ENCODE results near the gene FCRL2. TPM values are rescaled to one million over a fixed set of nuclear protein-coding genes. Genes with fewer than 3 reads are reported as not detected.

The FCRL2 gene
- total RNA-seq, 2 donors from 2014 or later = not detected

DNA sequence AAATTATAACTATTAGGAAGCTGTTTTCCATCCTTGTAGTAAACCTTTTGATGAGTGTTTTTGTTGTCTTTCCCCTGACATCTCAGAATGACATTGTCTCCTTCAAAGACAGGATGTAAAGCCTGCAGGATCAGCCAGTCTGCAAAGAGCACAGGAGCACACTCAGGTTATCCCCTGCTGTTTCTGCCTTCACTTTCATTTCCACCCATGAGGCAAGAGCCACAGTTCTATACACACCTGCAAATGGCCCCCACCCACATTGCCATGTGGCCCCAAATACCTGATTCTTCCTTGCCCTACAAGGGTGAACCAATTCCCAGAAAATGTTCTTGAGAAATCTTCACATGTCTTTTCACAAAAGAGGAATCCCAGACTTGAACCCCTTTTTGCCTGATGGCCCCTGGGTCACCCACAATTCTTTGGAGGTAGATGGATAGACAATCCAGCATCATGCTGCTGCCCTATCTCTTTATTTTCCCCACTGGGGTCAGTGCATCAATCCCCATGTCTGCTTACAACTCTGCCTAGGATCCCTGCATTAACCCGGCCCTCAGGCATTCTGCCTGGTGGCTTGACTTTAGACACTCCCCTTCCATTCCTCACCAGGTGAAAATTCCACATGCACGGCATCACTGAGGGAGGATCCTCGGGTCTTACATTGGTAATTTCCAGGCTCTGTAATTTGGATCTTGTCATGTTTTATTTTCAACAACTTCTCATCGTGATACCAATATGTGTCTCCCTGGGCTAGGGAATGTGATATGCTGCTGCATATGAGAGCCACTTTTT lies 79.0 kb downstream of the FCRL2 start:
- H3K4me1 Mint-ChIP-seq (ENCODE audit: low read depth) = no peaks in the 10 kb centered on the region
- H3K27me3 Mint-ChIP-seq (ENCODE audit: low read depth) = no peaks in the 10 kb centered on the region
- peak in 1 of 2 donors; percentile 27 for ATAC-seq (replicated peaks in 1 of 2)
- peak overlapping the region in 1 of 2 donors; percentile 9 for H3K4me3 Mint-ChIP-seq
- peak overlapping the region; percentile 64 for H3K27ac Mint-ChIP-seq
- no peaks in the 10 kb centered on the region for H3K36me3 Mint-ChIP-seq (ENCODE audit: insufficient read depth in 2 of 2)
- no peaks in the 10 kb centered on the region for H3K9me3 Mint-ChIP-seq
- no peak for DNase-seq

DNA sequence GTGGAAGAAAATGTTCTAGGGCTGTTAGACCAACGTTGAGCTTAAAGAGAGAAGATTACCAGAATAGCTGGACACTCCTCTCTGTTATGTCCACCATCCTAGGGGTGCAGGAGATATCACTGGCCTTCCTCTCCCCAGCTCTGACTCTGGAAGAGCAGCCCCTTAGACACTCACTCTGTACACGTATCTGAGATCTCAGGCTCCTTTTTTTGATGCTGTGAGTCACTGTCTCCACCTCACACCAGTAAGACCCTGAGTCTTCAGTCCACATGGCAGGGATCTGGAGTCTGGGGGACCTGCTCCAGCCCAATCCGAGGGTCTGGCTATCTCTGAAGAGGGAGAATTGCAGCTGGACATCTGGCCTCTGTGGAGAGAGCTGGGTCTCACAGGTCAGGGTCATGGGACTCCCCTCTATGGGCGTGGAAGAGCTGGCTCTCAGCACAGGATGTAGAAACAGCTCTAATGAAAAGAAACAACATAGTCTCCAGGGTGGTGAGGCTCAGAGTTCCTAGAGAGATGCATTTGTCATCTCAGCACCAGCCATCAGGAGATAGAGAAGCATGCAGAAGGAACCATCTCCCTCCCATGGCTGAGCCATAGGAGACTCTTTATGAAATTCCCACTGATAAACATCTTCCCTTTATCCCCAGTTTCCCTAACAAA lies 79.8 kb downstream of the FCRL2 start:
- peak overlapping the region in 1 of 2 donors; percentile 13 for H3K4me3 Mint-ChIP-seq
- DNase-seq = no peak
- ATAC-seq (replicated peaks in 1 of 2) = peak in 1 of 2 donors; percentile 41
- H3K9me3 Mint-ChIP-seq = no peaks in the 10 kb centered on the region
- peak overlapping the region; percentile 12 for H3K27ac Mint-ChIP-seq
- H3K27me3 Mint-ChIP-seq (ENCODE audit: low read depth) = no peaks in the 10 kb centered on the region
- H3K36me3 Mint-ChIP-seq (ENCODE audit: insufficient read depth in 2 of 2) = no peaks in the 10 kb centered on the region
- no peaks in the 10 kb centered on the region for H3K4me1 Mint-ChIP-seq (ENCODE audit: low read depth)

Other genes with a start within 250 kb of the FCRL2 start
- under 1 TPM in 1 of 2 donors, not detected in 1; 0.09 TPM for gene FCRL5, start 224.6 kb downstream of the FCRL2 start, total RNA-seq
- gene FCRL4, start 179.0 kb downstream of the FCRL2 start, total RNA-seq = not detected
- gene FCRL3, start 76.4 kb downstream of the FCRL2 start, total RNA-seq = 1 to 10 TPM in 1 of 2 donors, under 1 TPM in 1; 0.96 to 3.9 TPM
- under 1 TPM in 1 of 2 donors, not detected in 1; 0.25 TPM for gene FCRL1, start 43.0 kb upstream of the FCRL2 start, total RNA-seq
- not detected for gene CD5L, start 64.7 kb upstream of the FCRL2 start, total RNA-seq
- gene KIRREL1, start 216.5 kb upstream of the FCRL2 start, total RNA-seq = not detected

Measured in activated T-cell treated with anti-CD3 and anti-CD28 coated beads, Interleukin-2, amount 50 U/mL, for 72 hours (primary cell).